Measurements from ENCODE around the gene NXT1. TPM values are rescaled to one million over a fixed set of nuclear protein-coding genes. Genes with fewer than 3 reads are reported as not detected.

The NXT1 gene
- polyA plus RNA-seq, 1 donor from 2014 or later = 46.3 TPM

- Histone ChIP-seq H3K9me3 (ENCODE audit: low read length) (no peaks in the 10 kb centered on the region), H2AFZ (ENCODE audit: low read depth, low read length) (no peak overlapping the region), H3K4me2 (ENCODE audit: low read length) (peak overlapping the region; percentile 56), H3K79me2 (replicated peaks; ENCODE audit: insufficient read depth, low read length) (peaks cover 11% of the 10 kb centered on the region), H4K20me1 (ENCODE audit: insufficient read depth) (no peaks in the 10 kb centered on the region), H3K4me3 (ENCODE audit: low read length) (peak overlapping the region; percentile 93), H3K9me2 (ENCODE audit: insufficient read depth, low read length) (no peaks in the 10 kb centered on the region), H3K27me3 (ENCODE audit: insufficient read depth, low read depth, low read length) (no peaks in the 10 kb centered on the region), H3F3A (ENCODE audit: insufficient read depth, low read length, poor library complexity, severe bottlenecking) (peaks cover 4% of the 10 kb centered on the region), H3K9ac (ENCODE audit: low read length) (peak overlapping the region; percentile 45), H3K36me3 (ENCODE audit: insufficient read depth, low read length) (no peaks in the 10 kb centered on the region), H3K27ac (ENCODE audit: low read length) (peak overlapping the region; percentile 88)
- TF ChIP-seq, protein P1, sequence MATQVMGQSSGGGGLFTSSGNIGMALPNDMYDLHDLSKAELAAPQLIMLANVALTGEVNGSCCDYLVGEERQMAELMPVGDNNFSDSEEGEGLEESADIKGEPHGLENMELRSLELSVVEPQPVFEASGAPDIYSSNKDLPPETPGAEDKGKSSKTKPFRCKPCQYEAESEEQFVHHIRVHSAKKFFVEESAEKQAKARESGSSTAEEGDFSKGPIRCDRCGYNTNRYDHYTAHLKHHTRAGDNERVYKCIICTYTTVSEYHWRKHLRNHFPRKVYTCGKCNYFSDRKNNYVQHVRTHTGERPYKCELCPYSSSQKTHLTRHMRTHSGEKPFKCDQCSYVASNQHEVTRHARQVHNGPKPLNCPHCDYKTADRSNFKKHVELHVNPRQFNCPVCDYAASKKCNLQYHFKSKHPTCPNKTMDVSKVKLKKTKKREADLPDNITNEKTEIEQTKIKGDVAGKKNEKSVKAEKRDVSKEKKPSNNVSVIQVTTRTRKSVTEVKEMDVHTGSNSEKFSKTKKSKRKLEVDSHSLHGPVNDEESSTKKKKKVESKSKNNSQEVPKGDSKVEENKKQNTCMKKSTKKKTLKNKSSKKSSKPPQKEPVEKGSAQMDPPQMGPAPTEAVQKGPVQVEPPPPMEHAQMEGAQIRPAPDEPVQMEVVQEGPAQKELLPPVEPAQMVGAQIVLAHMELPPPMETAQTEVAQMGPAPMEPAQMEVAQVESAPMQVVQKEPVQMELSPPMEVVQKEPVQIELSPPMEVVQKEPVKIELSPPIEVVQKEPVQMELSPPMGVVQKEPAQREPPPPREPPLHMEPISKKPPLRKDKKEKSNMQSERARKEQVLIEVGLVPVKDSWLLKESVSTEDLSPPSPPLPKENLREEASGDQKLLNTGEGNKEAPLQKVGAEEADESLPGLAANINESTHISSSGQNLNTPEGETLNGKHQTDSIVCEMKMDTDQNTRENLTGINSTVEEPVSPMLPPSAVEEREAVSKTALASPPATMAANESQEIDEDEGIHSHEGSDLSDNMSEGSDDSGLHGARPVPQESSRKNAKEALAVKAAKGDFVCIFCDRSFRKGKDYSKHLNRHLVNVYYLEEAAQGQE (IDR thresholded peaks at IDR 0.05; ENCODE audit: borderline replicate concordance) = no peak
- TF ChIP-seq EP300 (conservative IDR thresholded peaks at IDR 0.05; ENCODE audit: poor library complexity, severe bottlenecking) = no peak
- TF ChIP-seq MXI1 (conservative IDR thresholded peaks at IDR 0.05; ENCODE audit: poor library complexity, severe bottlenecking) = no peak
- no peak for TF ChIP-seq EZH2 (IDR thresholded peaks at IDR 0.05; ENCODE audit: borderline replicate concordance, insufficient read depth, low read length, poor library complexity, severe bottlenecking)
- TF ChIP-seq POLR2AphosphoS5 (IDR thresholded peaks at IDR 0.05) = no peak
- TF ChIP-seq SMC3 (conservative IDR thresholded peaks at IDR 0.05; ENCODE audit: poor library complexity) = no peak
- no peak for TF ChIP-seq RAD21 (conservative IDR thresholded peaks at IDR 0.05)
- no peak for TF ChIP-seq CTCF (IDR thresholded peaks at IDR 0.05; ENCODE audit: poor library complexity, severe bottlenecking)
Measured at GRCh38 chr20:23358563-23358906, 7.9 kb downstream of the NXT1 start.

- Histone ChIP-seq H4K20me1 (ENCODE audit: insufficient read depth) (no peaks in the 10 kb centered on the region), H3K27me3 (ENCODE audit: insufficient read depth, low read depth, low read length) (no peaks in the 10 kb centered on the region), H3K9me2 (ENCODE audit: insufficient read depth, low read length) (no peaks in the 10 kb centered on the region), H2AFZ (ENCODE audit: low read depth, low read length) (no peak overlapping the region), H3K36me3 (ENCODE audit: insufficient read depth, low read length) (no peaks in the 10 kb centered on the region), H3K4me2 (ENCODE audit: low read length) (peak overlapping the region; percentile 56), H3K4me3 (ENCODE audit: low read length) (peak overlapping the region; percentile 93), H3K9ac (ENCODE audit: low read length) (no peak overlapping the region), H3K27ac (ENCODE audit: low read length) (no peak overlapping the region), H3F3A (ENCODE audit: insufficient read depth, low read length, poor library complexity, severe bottlenecking) (peaks cover 4% of the 10 kb centered on the region), H3K9me3 (ENCODE audit: low read length) (no peaks in the 10 kb centered on the region), H3K79me2 (replicated peaks; ENCODE audit: insufficient read depth, low read length) (peaks cover 17% of the 10 kb centered on the region)
- TF ChIP-seq EP300 (conservative IDR thresholded peaks at IDR 0.05; ENCODE audit: poor library complexity, severe bottlenecking) (no peak), RAD21 (conservative IDR thresholded peaks at IDR 0.05) (no peak), POLR2AphosphoS5 (IDR thresholded peaks at IDR 0.05) (no peak), SMC3 (conservative IDR thresholded peaks at IDR 0.05; ENCODE audit: poor library complexity) (no peak), MXI1 (conservative IDR thresholded peaks at IDR 0.05; ENCODE audit: poor library complexity, severe bottlenecking) (no peak), TAF1 (IDR thresholded peaks at IDR 0.05; ENCODE audit: low read depth) (no peak), EZH2 (IDR thresholded peaks at IDR 0.05; ENCODE audit: borderline replicate concordance, insufficient read depth, low read length, poor library complexity, severe bottlenecking) (no peak), CTCF (IDR thresholded peaks at IDR 0.05; ENCODE audit: poor library complexity, severe bottlenecking) (no peak)
- TF ChIP-seq, protein P1 (IDR thresholded peaks at IDR 0.05; ENCODE audit: borderline replicate concordance) = no peak
Measured at GRCh38 chr20:23358923-23359593, 8.5 kb downstream of the NXT1 start.
